DND-41 (cell line): Measurements from ENCODE around the gene SSTR4.

Source experiments
- ATAC-seq: fragments of 200-7000 bp; cut with Tn5 transposase; 3 replicates; pipeline ENCODE4 v1.9.1; 2021; ENCODE audit warnings: low read depth; ENCODE audit not compliant: insufficient read depth
- DNase-seq: peaks from one replicate; pipeline ENCODE4 v3.0.0-alpha.2; 2020
- H2AFZ ChIP-seq: 2 replicates; pipeline ENCODE4 v1.6.0; 2012; ENCODE audit warnings: low read depth, low read length
- H3K27ac ChIP-seq: 2 replicates; pipeline ENCODE4 v1.5.1; 2012; ENCODE audit warnings: low read length, inconsistent platforms
- H3K27me3 ChIP-seq: fragments of 200-600 bp; sonication (generic); 2 replicates; pipeline ENCODE4 v1.6.0; 2012; ENCODE audit warnings: low read length, mild to moderate bottlenecking, inconsistent platforms; ENCODE audit not compliant: insufficient read depth, poor library complexity
- H3K36me3 ChIP-seq: 2 replicates; pipeline ENCODE4 v1.5.1; 2012; ENCODE audit warnings: low read length, inconsistent platforms; ENCODE audit not compliant: insufficient read depth
- H3K4me1 ChIP-seq: 2 replicates; pipeline ENCODE4 v1.5.1; 2012; ENCODE audit warnings: mild to moderate bottlenecking, low read length; ENCODE audit not compliant: insufficient read depth
- H3K4me2 ChIP-seq: 2 replicates; pipeline ENCODE4 v1.6.0; 2012; ENCODE audit warnings: mild to moderate bottlenecking, moderate library complexity, low read length, inconsistent platforms; ENCODE audit not compliant: insufficient read depth
- H3K4me3 ChIP-seq, 2 experiments: fragments of 200-600 bp in 1 of 2; shearing (Covaris generic) in 1 of 2; 2 replicates each; pipeline ENCODE4 v1.5.1; 2012 to 2016; ENCODE audit warnings: inconsistent platforms in 2 of 2, low read length in 2 of 2, mild to moderate bottlenecking in 2 of 2, low read depth in 1 of 2, moderate library complexity in 1 of 2
- H3K79me2 ChIP-seq: 2 replicates; pipeline ENCODE4 v1.6.0; 2012; ENCODE audit warnings: low read length, inconsistent platforms; ENCODE audit not compliant: insufficient read depth
- H3K9ac ChIP-seq: 2 replicates; pipeline ENCODE4 v1.6.0; 2012; ENCODE audit warnings: low read depth, mild to moderate bottlenecking, inconsistent platforms, low read length, moderate library complexity
- H3K9me3 ChIP-seq: 2 replicates; pipeline ENCODE4 v1.5.1; 2012; ENCODE audit warnings: low read length, moderate library complexity, mild to moderate bottlenecking, inconsistent platforms; ENCODE audit not compliant: insufficient read depth, severe bottlenecking
- H4K20me1 ChIP-seq: 2 replicates; pipeline ENCODE4 v1.6.0; 2012; ENCODE audit warnings: low read length; ENCODE audit not compliant: insufficient read depth
- EZH2 ChIP-seq: IDR thresholded peaks from 3 replicates; pipeline ENCODE4 v1.6.1; 2012; ENCODE audit warnings: borderline replicate concordance, low read depth, mild to moderate bottlenecking, moderate library complexity, low read length, inconsistent platforms; ENCODE audit not compliant: severe bottlenecking
- TF ChIP-seq, protein P1 (sequence below): IDR thresholded peaks from 2 replicates; pipeline ENCODE4 v1.5.1; 2012; ENCODE audit warnings: borderline replicate concordance, low read length, moderate library complexity, mild to moderate bottlenecking; ENCODE audit not compliant: poor library complexity, severe bottlenecking; ENCODE audit errors: extremely low read depth

Gene SSTR4

DNA sequence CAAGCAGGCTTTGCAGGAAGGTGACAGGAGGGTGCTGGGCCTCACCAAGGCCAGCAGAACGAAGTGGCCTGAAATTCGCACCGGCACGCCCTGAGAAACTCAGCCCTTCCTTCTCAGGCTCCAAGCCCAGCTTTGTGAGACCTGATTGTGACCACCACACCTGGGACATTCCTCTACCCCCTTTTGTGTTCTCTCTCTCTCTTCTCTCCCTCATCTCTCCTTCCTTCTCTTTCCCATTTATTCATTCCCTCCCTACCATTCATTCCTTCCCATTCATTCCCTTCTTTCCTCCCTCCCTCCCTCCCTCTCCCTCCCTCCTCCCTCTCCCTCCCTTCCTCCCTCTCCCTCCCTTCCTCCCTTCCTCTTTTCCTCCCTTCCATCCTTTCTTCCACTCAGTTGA lies 42.2 kb downstream of the SSTR4 start:
- no peak for TF ChIP-seq EZH2
- TF ChIP-seq, protein P1, sequence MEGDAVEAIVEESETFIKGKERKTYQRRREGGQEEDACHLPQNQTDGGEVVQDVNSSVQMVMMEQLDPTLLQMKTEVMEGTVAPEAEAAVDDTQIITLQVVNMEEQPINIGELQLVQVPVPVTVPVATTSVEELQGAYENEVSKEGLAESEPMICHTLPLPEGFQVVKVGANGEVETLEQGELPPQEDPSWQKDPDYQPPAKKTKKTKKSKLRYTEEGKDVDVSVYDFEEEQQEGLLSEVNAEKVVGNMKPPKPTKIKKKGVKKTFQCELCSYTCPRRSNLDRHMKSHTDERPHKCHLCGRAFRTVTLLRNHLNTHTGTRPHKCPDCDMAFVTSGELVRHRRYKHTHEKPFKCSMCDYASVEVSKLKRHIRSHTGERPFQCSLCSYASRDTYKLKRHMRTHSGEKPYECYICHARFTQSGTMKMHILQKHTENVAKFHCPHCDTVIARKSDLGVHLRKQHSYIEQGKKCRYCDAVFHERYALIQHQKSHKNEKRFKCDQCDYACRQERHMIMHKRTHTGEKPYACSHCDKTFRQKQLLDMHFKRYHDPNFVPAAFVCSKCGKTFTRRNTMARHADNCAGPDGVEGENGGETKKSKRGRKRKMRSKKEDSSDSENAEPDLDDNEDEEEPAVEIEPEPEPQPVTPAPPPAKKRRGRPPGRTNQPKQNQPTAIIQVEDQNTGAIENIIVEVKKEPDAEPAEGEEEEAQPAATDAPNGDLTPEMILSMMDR: no peak
- no peaks in the 10 kb centered on the region for H3K79me2 ChIP-seq
- no peak for ATAC-seq
- no peak for DNase-seq
- no peak overlapping the region for H3K9ac ChIP-seq
- H3K4me3 ChIP-seq: no peak overlapping the region
- no peak overlapping the region for H3K27ac ChIP-seq
- no peaks in the 10 kb centered on the region for H3K4me1 ChIP-seq
- H3K27me3 ChIP-seq: no peaks in the 10 kb centered on the region
- H2AFZ ChIP-seq: no peak overlapping the region
- no peaks in the 10 kb centered on the region for H3K9me3 ChIP-seq
- H3K4me2 ChIP-seq: no peak overlapping the region
- H4K20me1 ChIP-seq: no peaks in the 10 kb centered on the region
- H3K36me3 ChIP-seq: no peaks in the 10 kb centered on the region

DNA sequence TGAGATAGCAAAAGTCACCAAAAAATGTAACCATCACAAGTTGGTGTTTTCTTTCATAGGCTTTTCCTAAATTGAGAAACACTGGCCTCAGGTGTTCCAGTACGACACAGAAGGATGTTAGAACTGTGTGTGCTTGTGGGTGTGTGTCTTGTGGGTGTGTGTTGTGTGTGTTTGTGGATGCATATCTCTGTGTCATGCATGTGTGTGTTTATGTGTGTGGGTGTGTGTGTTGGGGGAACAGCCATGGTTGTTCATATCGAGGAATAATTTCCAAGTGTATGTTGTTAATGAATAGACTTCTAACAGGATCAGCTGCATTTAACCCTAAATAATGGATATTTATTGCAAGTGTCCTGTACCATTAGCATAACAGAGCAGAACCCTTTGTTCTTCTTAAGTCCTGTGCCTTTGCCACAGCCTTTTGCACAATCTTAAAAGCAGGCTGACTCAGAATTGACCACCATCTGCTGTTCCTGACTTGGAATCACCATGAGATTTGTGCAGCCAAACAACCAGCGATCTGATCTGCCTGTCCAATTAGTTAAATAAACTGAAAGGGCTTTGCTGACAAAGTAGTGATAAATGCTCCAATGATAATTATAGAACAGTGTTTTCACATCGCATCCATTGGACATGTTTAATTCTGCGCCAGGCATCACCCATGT lies 43.4 kb downstream of the SSTR4 start:
- ATAC-seq (no peak), DNase-seq (no peak)
- Histone ChIP-seq H4K20me1 (no peaks in the 10 kb centered on the region), H3K9me3 (no peaks in the 10 kb centered on the region), H3K4me2 (no peak overlapping the region), H3K9ac (no peak overlapping the region), H3K79me2 (no peaks in the 10 kb centered on the region), H3K36me3 (no peaks in the 10 kb centered on the region), H3K4me3 (no peak overlapping the region), H2AFZ (no peak overlapping the region), H3K27me3 (no peaks in the 10 kb centered on the region), H3K27ac (no peak overlapping the region), H3K4me1 (peaks cover 9% of the 10 kb centered on the region)
- TF ChIP-seq, protein P1: no peak
- no peak for TF ChIP-seq EZH2

DNA sequence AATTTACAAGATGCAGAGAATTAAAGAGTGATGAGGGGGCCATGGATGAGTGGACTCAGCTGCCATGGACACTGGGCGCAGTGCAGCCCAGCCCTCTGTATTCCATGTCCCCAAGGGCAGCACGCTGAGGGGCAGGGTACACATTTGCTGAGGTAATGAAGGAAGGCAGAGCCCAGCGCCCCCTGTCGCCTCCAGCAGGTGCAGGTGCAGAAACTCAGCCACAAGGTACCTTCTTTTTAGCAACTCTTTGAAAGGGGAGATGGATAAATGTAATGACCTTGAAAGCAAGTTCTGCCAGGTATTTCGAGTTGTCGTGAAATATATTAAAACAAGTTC lies 43.9 kb downstream of the SSTR4 start:
- H2AFZ ChIP-seq: no peak overlapping the region
- no peak for ATAC-seq

More for the DNA sequence above, 43.9 kb downstream of the SSTR4 start:
- H3K79me2 ChIP-seq: no peaks in the 10 kb centered on the region
- no peak for DNase-seq
- TF ChIP-seq, protein P1: peak; percentile 28
- TF ChIP-seq EZH2: no peak
- H3K4me1 ChIP-seq: peaks cover 10% of the 10 kb centered on the region
- no peak overlapping the region for H3K27ac ChIP-seq
- no peaks in the 10 kb centered on the region for H3K36me3 ChIP-seq
- H4K20me1 ChIP-seq: no peaks in the 10 kb centered on the region
- H3K9ac ChIP-seq: no peak overlapping the region
- no peak overlapping the region for H3K4me3 ChIP-seq
- H3K4me2 ChIP-seq: no peak overlapping the region
- no peaks in the 10 kb centered on the region for H3K9me3 ChIP-seq
- no peaks in the 10 kb centered on the region for H3K27me3 ChIP-seq
